ENCODE measurements around the gene RBM39. TPM values are rescaled to one million over a fixed set of nuclear protein-coding genes. Genes with fewer than 3 reads are reported as not detected.
"Not testable (repeated sequence)": the region's sequence is repeated elsewhere in the genome, so short reads cannot be mapped to it uniquely, and the experiment has no call there.

RBM39 gene
- total RNA-seq, 1 donor from 2014 or later: 208 TPM

DNA sequence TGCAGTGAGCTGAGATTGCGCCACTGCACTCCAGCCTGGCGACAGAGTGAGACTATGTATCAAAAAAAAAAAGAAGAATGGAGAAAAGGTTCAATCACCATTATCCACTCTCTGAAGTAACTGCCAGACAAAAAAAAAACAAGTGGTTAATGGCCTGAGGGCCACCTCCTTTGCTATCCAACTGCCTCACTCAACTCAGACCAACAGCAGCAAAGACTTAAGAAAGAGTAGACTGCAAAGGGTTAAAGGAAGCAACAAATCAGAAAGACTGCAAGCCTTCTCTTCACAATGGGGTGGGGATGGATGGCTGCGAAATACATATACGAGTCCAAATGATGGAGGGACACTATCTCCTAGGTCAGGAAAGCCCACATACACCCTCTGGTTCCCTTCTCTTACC, 46.1 kb downstream of the RBM39 start:
- no peak for DNase-seq (ENCODE audit: low read depth)
- TF ChIP-seq, protein P1, sequence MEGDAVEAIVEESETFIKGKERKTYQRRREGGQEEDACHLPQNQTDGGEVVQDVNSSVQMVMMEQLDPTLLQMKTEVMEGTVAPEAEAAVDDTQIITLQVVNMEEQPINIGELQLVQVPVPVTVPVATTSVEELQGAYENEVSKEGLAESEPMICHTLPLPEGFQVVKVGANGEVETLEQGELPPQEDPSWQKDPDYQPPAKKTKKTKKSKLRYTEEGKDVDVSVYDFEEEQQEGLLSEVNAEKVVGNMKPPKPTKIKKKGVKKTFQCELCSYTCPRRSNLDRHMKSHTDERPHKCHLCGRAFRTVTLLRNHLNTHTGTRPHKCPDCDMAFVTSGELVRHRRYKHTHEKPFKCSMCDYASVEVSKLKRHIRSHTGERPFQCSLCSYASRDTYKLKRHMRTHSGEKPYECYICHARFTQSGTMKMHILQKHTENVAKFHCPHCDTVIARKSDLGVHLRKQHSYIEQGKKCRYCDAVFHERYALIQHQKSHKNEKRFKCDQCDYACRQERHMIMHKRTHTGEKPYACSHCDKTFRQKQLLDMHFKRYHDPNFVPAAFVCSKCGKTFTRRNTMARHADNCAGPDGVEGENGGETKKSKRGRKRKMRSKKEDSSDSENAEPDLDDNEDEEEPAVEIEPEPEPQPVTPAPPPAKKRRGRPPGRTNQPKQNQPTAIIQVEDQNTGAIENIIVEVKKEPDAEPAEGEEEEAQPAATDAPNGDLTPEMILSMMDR (IDR thresholded peaks at IDR 0.05; ENCODE audit: insufficient read depth, low read depth, low read length): no peak
- no peak for TF ChIP-seq EZH2 (IDR thresholded peaks at IDR 0.05; ENCODE audit: insufficient read depth, low read length)

DNA sequence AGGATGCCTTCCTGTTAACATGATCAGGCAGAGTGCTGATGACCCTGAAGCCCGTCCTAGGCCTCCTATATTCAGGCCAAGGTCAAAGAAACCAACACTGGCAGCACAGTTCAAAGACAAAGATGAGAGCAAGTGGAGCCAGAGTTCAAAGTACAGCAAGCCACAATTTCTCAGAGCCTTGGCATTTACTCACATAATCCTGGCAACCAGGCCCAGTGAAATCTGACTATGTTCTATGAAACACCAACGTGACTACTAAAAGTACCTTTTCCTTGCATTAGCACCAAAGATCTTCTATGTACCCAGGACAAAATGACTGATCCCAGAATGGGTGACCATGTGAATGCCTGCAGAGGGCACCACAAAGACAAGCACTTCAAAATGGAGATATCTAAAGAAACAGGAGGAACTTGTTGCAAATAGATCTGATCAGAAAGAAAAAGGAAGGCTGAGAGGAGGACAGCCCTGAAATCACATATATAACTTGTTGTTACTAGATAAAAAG, 46.8 kb downstream of the RBM39 start:
- no peak overlapping the region for H3K27ac Mint-ChIP-seq (ENCODE audit: unreplicated experiment)
- H3K9me3 ChIP-seq (ENCODE audit: insufficient read depth, low read depth, low read length): no peaks in the 10 kb centered on the region
- H3K9ac ChIP-seq (ENCODE audit: low read length): no peak overlapping the region
- H3K4me2 ChIP-seq (ENCODE audit: low read length): no peak overlapping the region
- no peak overlapping the region for H3K27ac ChIP-seq (ENCODE audit: low read depth, low read length)
- no peaks in the 10 kb centered on the region for H3K27me3 Mint-ChIP-seq (ENCODE audit: low read depth, unreplicated experiment)
- peaks cover 14% of the 10 kb centered on the region for H4K20me1 ChIP-seq (ENCODE audit: insufficient read depth, low read length)
- no peak for FAIRE-seq
- H3K4me3 Mint-ChIP-seq (ENCODE audit: unreplicated experiment): no peak overlapping the region
- H2AFZ ChIP-seq (ENCODE audit: low read depth, low read length): no peak overlapping the region
- no peak for DNase-seq (ENCODE audit: low read depth)
- no peaks in the 10 kb centered on the region for H3K9me3 Mint-ChIP-seq (ENCODE audit: unreplicated experiment)
- peaks cover 13% of the 10 kb centered on the region for H3K4me1 Mint-ChIP-seq (ENCODE audit: low read depth, unreplicated experiment)
- H3K4me1 ChIP-seq (ENCODE audit: insufficient read depth, low read length): peaks cover 16% of the 10 kb centered on the region
- H3K36me3 ChIP-seq (ENCODE audit: insufficient read depth, low read length): peaks cover 2% of the 10 kb centered on the region
- H3K79me2 ChIP-seq (ENCODE audit: insufficient read depth, low read length): peaks cover 32% of the 10 kb centered on the region
- no peak for TF ChIP-seq EZH2 (IDR thresholded peaks at IDR 0.05; ENCODE audit: insufficient read depth, low read length)
- TF ChIP-seq, protein P1 (IDR thresholded peaks at IDR 0.05; ENCODE audit: insufficient read depth, low read depth, low read length): no peak
- H3K27me3 ChIP-seq (ENCODE audit: insufficient read depth, low read length): no peaks in the 10 kb centered on the region
- H3K36me3 Mint-ChIP-seq (ENCODE audit: low read depth, unreplicated experiment): peaks cover 23% of the 10 kb centered on the region
- H3K4me3 ChIP-seq (ENCODE audit: insufficient read depth, low read depth, low read length): no peak overlapping the region

More for the DNA sequence above, 46.1 kb downstream of the RBM39 start:
- Histone ChIP-seq H3K27ac (ENCODE audit: low read depth, low read length) (no peak overlapping the region), H3K9ac (ENCODE audit: low read length) (no peak overlapping the region), H3K9me3 (ENCODE audit: insufficient read depth, low read depth, low read length) (no peaks in the 10 kb centered on the region), H3K27me3 (ENCODE audit: insufficient read depth, low read length) (no peaks in the 10 kb centered on the region), H3K79me2 (ENCODE audit: insufficient read depth, low read length) (peaks cover 39% of the 10 kb centered on the region), H3K4me3 (ENCODE audit: insufficient read depth, low read depth, low read length) (no peak overlapping the region), H2AFZ (ENCODE audit: low read depth, low read length) (no peak overlapping the region), H4K20me1 (ENCODE audit: insufficient read depth, low read length) (peaks cover 20% of the 10 kb centered on the region), H3K4me2 (ENCODE audit: low read length) (no peak overlapping the region), H3K4me1 (ENCODE audit: insufficient read depth, low read length) (peaks cover 19% of the 10 kb centered on the region), H3K36me3 (ENCODE audit: insufficient read depth, low read length) (peaks cover 4% of the 10 kb centered on the region)
- Mint-ChIP-seq H3K4me3 (ENCODE audit: unreplicated experiment) (no peak overlapping the region), H3K36me3 (ENCODE audit: low read depth, unreplicated experiment) (peaks cover 21% of the 10 kb centered on the region), H3K27ac (ENCODE audit: unreplicated experiment) (no peak overlapping the region), H3K9me3 (ENCODE audit: unreplicated experiment) (no peaks in the 10 kb centered on the region), H3K4me1 (ENCODE audit: low read depth, unreplicated experiment) (peaks cover 20% of the 10 kb centered on the region), H3K27me3 (ENCODE audit: low read depth, unreplicated experiment) (no peaks in the 10 kb centered on the region)
- FAIRE-seq: no peak

DNA sequence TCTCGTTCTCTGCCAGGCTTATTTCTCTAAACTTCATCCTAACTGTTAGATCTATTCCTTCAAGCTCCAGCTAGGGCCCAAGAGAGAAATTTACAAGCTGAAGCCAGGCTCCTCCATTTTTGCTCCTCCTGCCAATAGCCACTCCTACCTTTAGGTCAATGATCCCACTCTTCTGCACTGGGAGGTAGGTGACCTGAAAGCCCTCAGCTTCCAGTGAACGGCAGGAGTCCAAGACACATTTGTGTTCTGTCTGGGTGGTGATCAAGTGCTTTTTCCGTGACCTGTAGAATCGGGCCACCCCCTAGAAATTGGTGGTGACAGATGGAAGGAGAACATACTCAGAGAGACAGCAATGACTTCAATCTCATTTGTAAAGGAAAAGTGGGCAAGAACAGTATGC, 51.8 kb downstream of the RBM39 start:
- Mint-ChIP-seq H3K9me3 (ENCODE audit: unreplicated experiment) (no peaks in the 10 kb centered on the region), H3K27ac (ENCODE audit: unreplicated experiment) (no peak overlapping the region), H3K4me3 (ENCODE audit: unreplicated experiment) (no peak overlapping the region), H3K27me3 (ENCODE audit: low read depth, unreplicated experiment) (no peaks in the 10 kb centered on the region), H3K4me1 (ENCODE audit: low read depth, unreplicated experiment) (no peaks in the 10 kb centered on the region), H3K36me3 (ENCODE audit: low read depth, unreplicated experiment) (peaks cover 22% of the 10 kb centered on the region)
- H3K36me3 ChIP-seq (ENCODE audit: insufficient read depth, low read length): peaks cover 7% of the 10 kb centered on the region
- FAIRE-seq (no peak), DNase-seq (ENCODE audit: low read depth) (no peak)
- H3K27me3 ChIP-seq (ENCODE audit: insufficient read depth, low read length): no peaks in the 10 kb centered on the region
- no peaks in the 10 kb centered on the region for H3K79me2 ChIP-seq (ENCODE audit: insufficient read depth, low read length)
- no peak overlapping the region for H3K4me3 ChIP-seq (ENCODE audit: insufficient read depth, low read depth, low read length)
- H3K4me1 ChIP-seq (ENCODE audit: insufficient read depth, low read length): no peaks in the 10 kb centered on the region
- no peaks in the 10 kb centered on the region for H4K20me1 ChIP-seq (ENCODE audit: insufficient read depth, low read length)
- no peak overlapping the region for H3K27ac ChIP-seq (ENCODE audit: low read depth, low read length)
- H3K9me3 ChIP-seq (ENCODE audit: insufficient read depth, low read depth, low read length): no peaks in the 10 kb centered on the region
- no peak overlapping the region for H3K4me2 ChIP-seq (ENCODE audit: low read length)
- H2AFZ ChIP-seq (ENCODE audit: low read depth, low read length): no peak overlapping the region
- TF ChIP-seq, protein P1 (IDR thresholded peaks at IDR 0.05; ENCODE audit: insufficient read depth, low read depth, low read length): no peak
- no peak for TF ChIP-seq EZH2 (IDR thresholded peaks at IDR 0.05; ENCODE audit: insufficient read depth, low read length)
- H3K9ac ChIP-seq (ENCODE audit: low read length): no peak overlapping the region

DNA sequence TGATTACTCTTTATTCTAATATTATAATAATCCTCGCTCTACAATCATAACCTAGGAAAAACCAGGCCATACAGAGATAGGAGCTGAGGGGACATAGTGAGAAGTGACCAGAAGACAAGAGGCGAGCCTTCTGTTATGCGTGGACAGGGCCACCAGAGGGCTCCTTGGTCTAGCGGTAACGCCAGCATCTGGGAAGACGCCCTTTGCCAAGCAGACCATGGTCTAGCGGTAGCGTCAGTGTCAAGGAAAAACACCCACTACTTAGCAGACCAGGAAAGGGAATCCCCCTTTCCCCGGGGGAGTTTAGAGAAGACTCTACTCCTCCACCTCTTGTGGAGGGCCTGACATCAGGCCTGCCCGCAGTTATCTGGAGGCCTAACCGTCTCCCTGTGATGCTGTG, 55.2 kb downstream of the RBM39 start:
- DNase-seq (ENCODE audit: low read depth); H3K27ac ChIP-seq (ENCODE audit: low read depth, low read length); H3K4me1 Mint-ChIP-seq (ENCODE audit: low read depth, unreplicated experiment); H4K20me1 ChIP-seq (ENCODE audit: insufficient read depth, low read length); H3K9ac ChIP-seq (ENCODE audit: low read length); H3K4me1 ChIP-seq (ENCODE audit: insufficient read depth, low read length); H3K27ac Mint-ChIP-seq (ENCODE audit: unreplicated experiment); H3K79me2 ChIP-seq (ENCODE audit: insufficient read depth, low read length); H3K9me3 ChIP-seq (ENCODE audit: insufficient read depth, low read depth, low read length); H3K4me3 Mint-ChIP-seq (ENCODE audit: unreplicated experiment); H3K36me3 ChIP-seq (ENCODE audit: insufficient read depth, low read length); H3K27me3 Mint-ChIP-seq (ENCODE audit: low read depth, unreplicated experiment); H3K27me3 ChIP-seq (ENCODE audit: insufficient read depth, low read length); H2AFZ ChIP-seq (ENCODE audit: low read depth, low read length); H3K4me3 ChIP-seq (ENCODE audit: insufficient read depth, low read depth, low read length); FAIRE-seq; H3K9me3 Mint-ChIP-seq (ENCODE audit: unreplicated experiment); H3K4me2 ChIP-seq (ENCODE audit: low read length): not testable (repeated sequence)
- H3K36me3 Mint-ChIP-seq (ENCODE audit: low read depth, unreplicated experiment): peaks cover 16% of the 10 kb centered on the region
